H1 (cell line): ENCODE results near the gene ALDOA. TPM values are rescaled to one million over a fixed set of nuclear protein-coding genes. Genes with fewer than 3 reads are reported as not detected.
"Not testable (repeated sequence)": the region's sequence is repeated elsewhere in the genome, so short reads cannot be mapped to it uniquely, and the experiment has no call there.

Experiments
- CTCF ChIA-PET: fragments of 300-600 bp; sonication (Branson Sonifier 250); formaldehyde crosslinking; loops from one replicate; lab custom pipeline; 2021; ENCODE audit not compliant: partially characterized antibody; lab: Charles Lee
- POLR2A ChIA-PET: fragments of 300-600 bp; sonication (Branson Sonifier 250); formaldehyde crosslinking; loops from one replicate; lab custom pipeline; 2021; ENCODE audit warnings: inconsistent platforms; ENCODE audit not compliant: partially characterized antibody; lab: Charles Lee
- DNase-seq, 2 experiments: peaks; one replicate each; pipeline versions ENCODE4 v3.0.0 to v3.0.0-alpha.2; 2010 to 2022; ENCODE audit warnings: low spot score in 2 of 2, low read depth in 1 of 2, mixed read lengths in 1 of 2
- FAIRE-seq: peaks from 2 replicates; lab custom pipeline; 2011; peaks lifted over from hg19 to GRCh38; lab: Jason Lieb, UNC
- H2AFZ ChIP-seq: 2 replicates; pipeline ENCODE4 v1.8.1; 2012; ENCODE audit warnings: low read length, inconsistent platforms
- H2AK5ac ChIP-seq: 2 replicates; pipeline ENCODE4 v1.6.1; 2013; ENCODE audit warnings: low read depth, low read length
- H2BK120ac ChIP-seq: replicated peaks from 2 replicates; pipeline ENCODE3; 2013; ENCODE audit warnings: low read depth, low read length, inconsistent platforms
- H2BK12ac ChIP-seq: 2 replicates; pipeline ENCODE4 v1.6.1; 2013; ENCODE audit warnings: low read depth, low read length
- H2BK15ac ChIP-seq: 2 replicates; pipeline ENCODE4 v1.6.1; 2013; ENCODE audit warnings: low read length
- H2BK20ac ChIP-seq: 2 replicates; pipeline ENCODE4 v1.6.1; 2013; ENCODE audit warnings: low read length
- H2BK5ac ChIP-seq: 2 replicates; pipeline ENCODE4 v1.6.1; 2013; ENCODE audit warnings: low read depth, low read length
- H3K14ac ChIP-seq: 2 replicates; pipeline ENCODE4 v1.6.1; 2013; ENCODE audit warnings: inconsistent platforms; ENCODE audit not compliant: insufficient read length
- H3K18ac ChIP-seq: 2 replicates; pipeline ENCODE4 v1.6.1; 2013; ENCODE audit warnings: low read length; ENCODE audit errors: extremely low read depth
- H3K23ac ChIP-seq: 2 replicates; pipeline ENCODE4 v1.6.1; 2013; ENCODE audit warnings: inconsistent platforms; ENCODE audit not compliant: insufficient read length
- H3K23me2 ChIP-seq: 2 replicates; pipeline ENCODE4 v1.6.1; 2013; ENCODE audit warnings: low read depth, low read length
- H3K27ac ChIP-seq: 2 replicates; pipeline ENCODE4 v1.6.1; 2011; ENCODE audit warnings: low read depth, low read length, inconsistent platforms
- H3K27me3 ChIP-seq, 4 experiments: replicated peaks in 1 of 4; 1 replicate in 1 of 4; 2 replicates in 3 of 4; pipeline versions ENCODE4 v1.6.1 to v1.8.1; 2011 to 2013; ENCODE audit warnings: low read length in 3 of 4, mild to moderate bottlenecking in 3 of 4, inconsistent platforms in 2 of 4, mixed read lengths in 2 of 4, moderate library complexity in 1 of 4; ENCODE audit not compliant: control insufficient read depth in 3 of 4, insufficient read depth in 3 of 4; ENCODE audit errors: extremely low read depth in 1 of 4
- H3K36me3 ChIP-seq, 4 experiments: 2 replicates each; pipeline versions ENCODE4 v1.6.1 to v1.8.1; 2011 to 2013; ENCODE audit warnings: mild to moderate bottlenecking in 4 of 4, low read length in 3 of 4, moderate library complexity in 2 of 4, control low read depth in 1 of 4, inconsistent platforms in 1 of 4; ENCODE audit not compliant: insufficient read depth in 4 of 4, control insufficient read depth in 2 of 4
- H3K4ac ChIP-seq: replicated peaks from 2 replicates; pipeline ENCODE3; 2013; ENCODE audit warnings: low read length, low read depth, mixed read lengths, inconsistent platforms; ENCODE audit not compliant: insufficient read length
- H3K4me1 ChIP-seq, 4 experiments: replicated peaks in 1 of 4; 1 replicate in 1 of 4; 2 replicates in 3 of 4; pipeline versions ENCODE4 v1.6.1 to v1.8.1; 2011 to 2013; ENCODE audit warnings: low read length in 3 of 4, inconsistent platforms in 2 of 4, mixed read lengths in 1 of 4; ENCODE audit not compliant: insufficient read depth in 4 of 4, control insufficient read depth in 3 of 4
- H3K4me2 ChIP-seq, 2 experiments: 2 replicates each; pipeline versions ENCODE4 v1.6.1 to v1.8.1; 2011 to 2013; ENCODE audit warnings: low read depth in 2 of 2, low read length in 2 of 2, control low read depth in 1 of 2, inconsistent platforms in 1 of 2, mild to moderate bottlenecking in 1 of 2; ENCODE audit not compliant: insufficient read depth in 1 of 2
- H3K4me3 ChIP-seq, 4 experiments: fragments of 200-600, 300-600 bp in 1 of 4; sonication (generic), shearing (Covaris generic), sonication (Bioruptor Twin) in 1 of 4; 2 replicates each; pipeline versions ENCODE4 v1.5.1 to v1.8.1; 2011 to 2016; ENCODE audit warnings: low read length in 4 of 4, low read depth in 3 of 4, control low read depth in 2 of 4, inconsistent platforms in 2 of 4, mild to moderate bottlenecking in 2 of 4, mixed read lengths in 1 of 4, moderate library complexity in 1 of 4; ENCODE audit not compliant: insufficient read depth in 2 of 4; ENCODE audit errors: extremely low read depth in 1 of 4
- H3K56ac ChIP-seq: replicated peaks from 2 replicates; pipeline ENCODE3; 2013; ENCODE audit warnings: low read depth, mild to moderate bottlenecking, mixed read lengths, low read length, inconsistent platforms; ENCODE audit not compliant: insufficient read length
- H3K79me1 ChIP-seq: 2 replicates; pipeline ENCODE4 v1.6.1; 2013; ENCODE audit warnings: low read depth, low read length, control low read depth
- H3K79me2 ChIP-seq, 2 experiments: 2 replicates each; pipeline versions ENCODE4 v1.6.1 to v1.8.1; 2012 to 2013; ENCODE audit warnings: low read length in 2 of 2, mild to moderate bottlenecking in 2 of 2, inconsistent platforms in 1 of 2; ENCODE audit not compliant: insufficient read depth in 2 of 2, control insufficient read depth in 1 of 2
- H3K9ac ChIP-seq, 4 experiments: replicated peaks in 1 of 4; 1 replicate in 1 of 4; 2 replicates in 3 of 4; pipeline versions ENCODE4 v1.6.1 to v1.8.1; 2011 to 2013; ENCODE audit warnings: low read depth in 3 of 4, low read length in 3 of 4, control low read depth in 2 of 4, mild to moderate bottlenecking in 2 of 4, moderate library complexity in 2 of 4, inconsistent platforms in 1 of 4; ENCODE audit errors: extremely low read depth in 1 of 4
- H3K9me3 ChIP-seq, 2 experiments: 2 replicates each; pipeline versions ENCODE4 v1.6.1 to v1.8.1; 2012 to 2013; ENCODE audit warnings: mild to moderate bottlenecking in 2 of 2, moderate library complexity in 2 of 2, control low read depth in 1 of 2, inconsistent platforms in 1 of 2, low read depth in 1 of 2, low read length in 1 of 2, mixed read lengths in 1 of 2; ENCODE audit not compliant: insufficient read depth in 2 of 2
- H4K20me1 ChIP-seq, 2 experiments: replicated peaks in 1 of 2; 2 replicates each; pipeline versions ENCODE3 to v1.8.1; 2011 to 2013; ENCODE audit warnings: inconsistent platforms in 2 of 2, low read length in 2 of 2, mild to moderate bottlenecking in 1 of 2; ENCODE audit not compliant: insufficient read depth in 2 of 2, control insufficient read depth in 1 of 2
- H4K5ac ChIP-seq: 2 replicates; pipeline ENCODE4 v1.6.1; 2013; ENCODE audit warnings: low read length, low read depth, mixed read lengths, inconsistent platforms; ENCODE audit not compliant: insufficient read length
- H4K8ac ChIP-seq: 2 replicates; pipeline ENCODE4 v1.8.0; 2013; ENCODE audit warnings: mild to moderate bottlenecking, moderate library complexity, low read length, inconsistent platforms; ENCODE audit not compliant: insufficient read depth; ENCODE audit errors: extremely low read depth
- H4K91ac ChIP-seq: replicated peaks from 2 replicates; pipeline ENCODE3; 2013; ENCODE audit warnings: low read length, mixed read lengths, inconsistent platforms; ENCODE audit not compliant: insufficient read length
- WGBS, 2 experiments: shearing (Covaris generic) in 1 of 2; methylation state at CpG; one replicate each; pipeline versions ENCODE4 v1.1.6 to v1.1.7; 2013 to 2015; ENCODE audit warnings: low lambda C conversion rate in 2 of 2, mixed read lengths in 2 of 2, inconsistent platforms in 1 of 2, low coverage in 1 of 2, missing lambda C conversion rate in 1 of 2; ENCODE audit not compliant: insufficient replicate concordance in 2 of 2, insufficient coverage in 1 of 2, insufficient read length in 1 of 2; ENCODE audit errors: extremely low coverage in 1 of 2, missing lambda C conversion rate in 1 of 2; 5-methylcytosine and 5-hydroxymethylcytosine counted together
- polyA plus RNA-seq, 7 experiments: library from polyadenylated mRNA; depleted of rRNA in 3 of 7; stranded (reverse) in 5 of 7; unstranded in 2 of 7; fragments of >200 nt in 5 of 7; fragments of 200-250 nt in 2 of 7; gene quantifications; 1 replicate in 5 of 7; 2 replicates in 1 of 7; 4 replicates in 1 of 7; pipeline versions ENCODE4 v1.2.1 to v1.2.3, GENCODE V29; 2011 to 2013; ENCODE audit warnings: missing spikeins in 2 of 7, mixed read lengths in 2 of 7
- total RNA-seq: library from RNA; stranded (reverse); fragmentation: NEBNext Ultra II Directional; extraction: Animal tissue kit (Norgen Biotek cat#: 25700); gene quantifications from 2 replicates; pipeline ENCODE4 v1.2.1, GENCODE V29; 2021

ALDOA gene
- total and polyA plus RNA-seq, 2 of the 8 experiments (the other 6 are each of a cell fraction or from before 2014, with no cell fraction given) = 1,072 to 1,083 TPM

GRCh38 chr16:30114833-30115232 lies 49.3 kb downstream of the ALDOA start:
- H2BK120ac ChIP-seq, H4K8ac ChIP-seq, H2AFZ ChIP-seq, H3K14ac ChIP-seq, H2AK5ac ChIP-seq, H2BK5ac ChIP-seq, H4K5ac ChIP-seq, DNase-seq, H4K20me1 ChIP-seq, H3K4ac ChIP-seq, H3K18ac ChIP-seq, H3K23ac ChIP-seq, H3K9ac ChIP-seq, H2BK12ac ChIP-seq, H3K36me3 ChIP-seq, H3K27me3 ChIP-seq, H4K91ac ChIP-seq, H3K79me1 ChIP-seq, FAIRE-seq, H2BK20ac ChIP-seq, H3K27ac ChIP-seq, H2BK15ac ChIP-seq, H3K79me2 ChIP-seq, H3K4me2 ChIP-seq, H3K23me2 ChIP-seq, H3K4me3 ChIP-seq, H3K9me3 ChIP-seq, H3K56ac ChIP-seq: not testable (repeated sequence)
- peaks cover 0 to 12% (median 6%) of the 10 kb centered on the region in 4 experiments; a peak in 5 of 7 replicates for H3K4me1 ChIP-seq
- POLR2A ChIA-PET = interaction anchor here (0.7 to 16.3 kb wide), 4 partner anchors 10 to 64 kb away, joined by 4 to 169 read pairs (median 4); partner anchors contain the start of genes TBX6 and YPEL3
- 95% methylated on average over 7 of the region's 7 CpGs; no CpG with 5 or more reads in 1 of the 2 experiments for WGBS, 2 experiments
- CTCF ChIA-PET = interaction anchor here (0.6 to 6.7 kb wide), 4 partner anchors 12 to 83 kb away, joined by 3 to 90 read pairs (median 20); partner anchors contain the start of gene TBX6
